IPS-18c (cell line): ENCODE measurements around the gene WDFY2.

ENCODE experiments used
- H3K4me3 ChIP-seq: 2 replicates; pipeline ENCODE4 v1.7.0; 2013; ENCODE audit warnings: low read depth, mild to moderate bottlenecking, low read length, moderate library complexity; ENCODE audit not compliant: insufficient read depth
- H3K9me3 ChIP-seq: one replicate; pipeline ENCODE4 v1.6.1; 2013; ENCODE audit warnings: mild to moderate bottlenecking, low read length, moderate library complexity; ENCODE audit not compliant: control insufficient read depth, insufficient read depth

WDFY2 gene

DNA sequence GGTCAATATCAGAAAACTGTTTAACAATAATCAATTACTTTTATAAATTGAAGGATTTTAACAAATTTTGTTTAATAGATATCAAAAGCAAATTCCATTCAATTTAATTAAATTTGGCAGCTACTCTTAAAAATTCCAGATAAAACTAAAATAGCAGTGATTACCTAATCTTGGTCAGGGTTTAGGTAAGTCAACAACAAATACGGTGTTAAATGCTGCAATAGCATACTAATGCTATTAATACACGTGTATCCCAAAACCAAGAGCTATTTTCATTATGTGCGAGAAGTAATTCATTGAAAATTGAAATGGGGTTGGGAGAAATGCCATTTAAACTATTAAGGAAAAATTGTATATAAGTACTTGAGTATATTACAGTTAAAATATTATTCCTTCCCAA lies 114.1 kb downstream of the WDFY2 start:
- H3K9me3 ChIP-seq: peaks cover 4% of the 10 kb centered on the region
- no peak overlapping the region for H3K4me3 ChIP-seq

DNA sequence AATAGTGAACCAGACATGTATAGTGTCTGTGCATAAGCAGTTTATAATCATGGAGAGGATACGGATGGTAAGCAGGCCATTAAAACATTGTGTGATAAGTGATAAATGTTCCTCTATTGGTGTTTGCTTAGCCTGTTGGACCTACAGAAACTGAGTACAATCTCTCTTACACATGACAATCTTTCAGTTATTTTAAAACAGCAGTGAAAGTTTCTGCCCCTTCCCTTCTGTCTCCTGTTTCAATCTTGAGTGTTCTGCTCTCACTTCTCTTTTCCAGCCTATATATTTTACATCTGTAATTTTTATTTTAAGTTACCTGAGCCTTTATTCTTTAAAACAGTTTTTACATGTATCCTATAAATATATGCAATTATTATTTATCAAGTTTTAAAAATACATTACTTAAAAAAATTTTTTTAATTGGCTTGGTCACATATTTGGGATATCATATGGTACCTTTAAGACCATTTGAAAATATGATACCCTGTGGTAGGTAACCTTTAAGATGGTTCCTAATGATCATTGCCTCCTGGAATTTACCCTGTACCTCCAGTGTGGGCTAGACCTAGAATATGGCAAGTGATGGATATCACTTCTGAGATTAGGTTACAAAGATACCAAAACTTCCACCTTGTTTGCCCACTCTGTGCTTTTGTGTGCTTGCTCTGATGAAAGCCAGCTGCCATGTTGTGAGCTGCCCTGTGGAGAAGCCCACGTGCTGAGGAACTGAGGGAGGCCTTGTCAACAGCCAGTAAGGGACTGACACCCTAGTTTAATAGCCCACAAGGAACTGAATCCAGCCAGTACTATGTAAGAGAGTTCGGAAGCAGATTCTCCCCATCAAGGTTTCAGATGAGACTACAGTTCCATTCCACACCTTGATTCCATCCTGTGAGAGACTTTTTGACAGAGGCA lies 120.4 kb downstream of the WDFY2 start:
- Histone ChIP-seq H3K9me3 (no peaks in the 10 kb centered on the region), H3K4me3 (no peak overlapping the region)

DNA sequence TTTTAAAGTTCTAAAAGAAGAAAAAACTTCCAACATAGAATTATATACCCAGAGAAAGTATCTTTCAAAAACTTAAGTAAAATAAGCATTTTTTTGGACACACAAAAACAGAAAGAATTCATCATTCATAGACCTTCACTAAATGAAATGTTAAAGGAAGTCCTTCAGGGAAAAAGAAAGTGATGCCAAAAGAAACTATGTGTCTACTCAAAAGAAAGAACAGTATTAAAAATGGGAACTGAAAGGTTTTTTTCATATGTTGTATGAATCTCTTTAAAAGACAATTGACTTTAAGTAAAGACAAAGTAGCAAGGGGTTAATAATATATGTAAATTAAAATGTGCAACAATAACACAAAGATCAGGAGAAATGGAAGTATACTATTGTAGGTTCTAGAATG lies 123.2 kb downstream of the WDFY2 start:
- Histone ChIP-seq H3K4me3 (no peak overlapping the region), H3K9me3 (no peaks in the 10 kb centered on the region)

DNA sequence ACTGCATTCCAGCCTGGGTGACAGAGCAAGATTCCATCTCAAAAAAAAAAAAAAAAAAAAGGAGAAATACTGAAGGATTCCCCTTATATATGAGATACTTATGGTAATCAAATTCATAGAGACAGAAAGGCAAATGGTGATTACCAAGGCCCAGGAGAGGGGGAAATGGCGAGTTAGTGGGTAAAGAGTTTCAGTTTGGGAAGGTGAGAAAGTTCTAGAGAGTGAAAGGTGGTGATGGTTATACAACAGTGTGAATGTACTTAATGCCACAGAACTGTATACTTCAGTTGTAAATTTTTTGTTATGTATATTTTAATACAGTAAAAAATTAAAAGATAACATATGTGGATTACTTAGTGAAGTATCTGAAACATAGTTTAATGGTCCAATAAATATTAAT lies 129.5 kb downstream of the WDFY2 start:
- H3K9me3 ChIP-seq: no peaks in the 10 kb centered on the region
- H3K4me3 ChIP-seq: no peak overlapping the region

DNA sequence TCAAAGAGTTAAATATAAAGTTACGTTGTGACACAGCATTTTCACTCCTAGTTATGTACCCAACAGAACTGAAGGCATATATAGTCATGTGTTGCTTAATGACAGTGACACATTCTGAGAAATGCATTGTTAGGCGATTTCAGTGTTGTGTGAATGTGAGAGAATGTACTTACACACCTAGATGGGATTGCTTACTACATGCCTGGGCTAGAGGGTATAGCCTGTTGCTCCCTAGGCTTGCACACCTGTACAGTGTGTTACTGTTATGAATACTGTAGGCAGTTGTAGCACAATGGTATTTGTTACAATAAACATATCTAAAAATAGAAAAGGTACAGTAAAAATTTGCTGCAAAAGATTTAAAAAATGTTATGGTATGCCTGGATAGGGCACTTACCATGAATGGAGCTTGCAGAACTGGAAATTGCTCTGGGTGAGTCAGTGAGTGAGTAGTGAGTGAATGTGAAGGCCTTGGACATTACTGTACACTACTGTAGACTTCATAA lies 130.5 kb downstream of the WDFY2 start:
- Histone ChIP-seq H3K4me3 (no peak overlapping the region), H3K9me3 (no peaks in the 10 kb centered on the region)

DNA sequence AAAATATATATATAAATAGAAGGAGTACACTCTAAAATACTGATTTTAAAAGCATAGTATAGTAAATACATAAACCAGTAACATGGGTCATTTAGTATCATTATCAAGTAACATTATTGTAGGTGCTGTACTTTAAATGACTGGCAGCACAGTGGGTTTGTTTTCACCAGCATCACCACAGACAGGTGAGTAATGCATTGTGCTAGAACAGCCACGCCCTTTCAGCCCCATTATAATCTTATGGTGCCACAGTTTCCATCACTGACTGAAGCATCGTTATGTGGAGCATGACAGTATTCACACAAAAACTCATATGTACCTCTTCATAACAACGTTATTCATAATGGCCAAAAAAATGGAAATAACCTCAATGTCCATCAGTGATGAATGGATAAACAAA lies 131.4 kb downstream of the WDFY2 start:
- H3K4me3 ChIP-seq: no peak overlapping the region
- H3K9me3 ChIP-seq: no peaks in the 10 kb centered on the region

DNA sequence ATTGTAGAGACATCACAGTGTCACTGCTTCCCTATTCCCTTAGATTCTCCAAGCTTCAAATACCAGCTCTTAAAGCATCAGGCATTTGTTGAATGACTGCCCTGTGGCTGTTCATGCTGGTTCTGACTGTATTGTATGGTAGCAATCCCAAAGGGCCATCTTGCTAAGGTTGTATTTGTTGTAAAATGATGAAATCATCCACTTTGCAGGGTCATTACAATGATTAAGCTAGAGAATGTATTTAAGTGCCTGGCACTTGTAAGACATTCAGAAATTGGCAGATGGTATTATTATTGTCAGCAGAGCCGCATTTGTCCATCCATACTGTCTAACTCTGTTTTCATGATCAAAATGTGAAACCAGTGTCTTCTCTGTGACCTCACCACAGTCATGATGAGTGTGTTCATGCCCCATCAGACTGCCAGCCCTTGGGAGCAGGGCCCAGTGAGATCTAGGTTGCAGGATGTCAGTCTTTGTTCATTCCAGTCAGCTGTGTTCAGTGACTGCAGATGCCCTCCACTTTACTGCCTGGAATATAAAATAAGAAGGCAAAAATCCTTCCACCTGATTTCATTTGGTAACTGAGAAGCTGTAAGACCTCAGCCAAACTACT lies 133.6 kb downstream of the WDFY2 start:
- Histone ChIP-seq H3K9me3 (no peaks in the 10 kb centered on the region), H3K4me3 (no peak overlapping the region)

DNA sequence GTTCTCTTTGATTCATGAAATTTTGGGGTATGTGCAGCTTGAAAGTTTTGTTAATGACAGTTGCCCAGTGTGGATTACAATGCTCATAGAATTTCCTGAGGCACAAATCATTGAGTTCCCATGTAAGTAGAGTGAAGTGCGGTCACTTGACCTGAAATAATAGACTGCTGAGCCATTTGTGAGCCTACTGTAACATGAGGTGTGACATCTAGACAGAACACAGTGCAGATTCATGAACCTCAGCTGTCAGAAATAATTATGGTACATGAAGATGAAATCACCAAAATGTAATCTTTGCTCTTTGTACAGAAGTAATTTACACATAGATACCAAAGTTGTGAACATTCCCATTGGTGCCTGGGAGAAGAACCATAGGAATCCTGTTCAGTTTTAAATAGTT lies 135.1 kb downstream of the WDFY2 start:
- Histone ChIP-seq H3K9me3 (no peaks in the 10 kb centered on the region), H3K4me3 (no peak overlapping the region)

DNA sequence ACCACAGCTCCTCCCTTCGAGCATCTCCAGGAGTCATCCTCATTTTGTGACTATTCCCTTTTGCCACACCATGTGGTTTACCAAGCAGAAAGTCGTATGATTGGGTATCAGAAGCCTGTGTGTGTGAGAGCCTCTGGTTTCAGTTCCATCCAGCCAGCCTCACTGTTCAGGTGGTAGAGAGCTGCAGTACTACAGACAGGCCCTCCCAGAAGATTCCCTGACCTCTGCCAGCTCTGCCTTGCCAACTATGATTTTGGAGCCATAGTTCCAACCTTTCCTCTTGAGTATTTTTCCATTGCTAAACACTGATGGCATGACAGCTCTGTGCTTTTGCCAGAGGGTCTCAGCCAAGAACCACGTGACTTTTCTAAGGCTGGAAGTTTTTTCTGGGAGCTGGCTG lies 137.2 kb downstream of the WDFY2 start:
- Histone ChIP-seq H3K9me3 (no peaks in the 10 kb centered on the region), H3K4me3 (no peak overlapping the region)

DNA sequence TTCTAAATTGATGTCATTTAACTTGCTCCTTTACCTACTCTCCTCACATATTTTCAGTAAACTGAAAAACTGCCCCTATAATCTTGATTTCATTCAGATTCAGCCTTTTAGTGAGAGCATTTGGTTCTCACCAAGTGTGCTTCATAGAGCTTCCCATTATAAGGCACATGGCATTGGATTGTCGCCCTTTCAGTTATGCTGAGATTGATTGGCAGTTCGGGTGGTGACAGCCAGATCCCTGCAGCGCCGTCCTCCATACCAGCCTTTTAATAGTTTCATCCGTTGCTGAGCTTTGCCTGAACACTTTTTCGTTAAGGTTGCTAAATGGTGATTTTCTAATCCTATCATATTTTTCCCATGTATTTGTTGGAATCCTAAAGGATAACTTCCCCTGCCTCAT lies 139.3 kb downstream of the WDFY2 start:
- H3K4me3 ChIP-seq: no peak overlapping the region
- no peaks in the 10 kb centered on the region for H3K9me3 ChIP-seq

DNA sequence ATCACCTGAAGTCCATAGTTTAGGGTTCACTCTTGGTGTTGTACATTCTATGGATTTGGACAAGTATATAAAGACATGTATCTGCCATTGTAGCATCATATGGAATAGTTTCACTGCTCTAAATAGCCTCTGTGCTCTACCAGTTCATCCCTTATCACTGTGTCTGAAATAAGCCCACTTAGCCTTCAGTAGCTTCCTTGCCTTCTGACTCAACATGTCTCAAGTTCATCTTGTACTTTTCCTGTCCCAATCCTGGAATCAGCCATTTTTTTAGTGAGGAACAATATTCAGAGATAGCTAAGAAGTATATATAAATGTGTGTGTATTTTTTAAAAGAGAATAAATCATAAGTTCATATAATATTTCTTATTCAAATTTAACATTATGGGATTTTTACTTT lies 140.5 kb downstream of the WDFY2 start:
- no peak overlapping the region for H3K4me3 ChIP-seq
- no peaks in the 10 kb centered on the region for H3K9me3 ChIP-seq

DNA sequence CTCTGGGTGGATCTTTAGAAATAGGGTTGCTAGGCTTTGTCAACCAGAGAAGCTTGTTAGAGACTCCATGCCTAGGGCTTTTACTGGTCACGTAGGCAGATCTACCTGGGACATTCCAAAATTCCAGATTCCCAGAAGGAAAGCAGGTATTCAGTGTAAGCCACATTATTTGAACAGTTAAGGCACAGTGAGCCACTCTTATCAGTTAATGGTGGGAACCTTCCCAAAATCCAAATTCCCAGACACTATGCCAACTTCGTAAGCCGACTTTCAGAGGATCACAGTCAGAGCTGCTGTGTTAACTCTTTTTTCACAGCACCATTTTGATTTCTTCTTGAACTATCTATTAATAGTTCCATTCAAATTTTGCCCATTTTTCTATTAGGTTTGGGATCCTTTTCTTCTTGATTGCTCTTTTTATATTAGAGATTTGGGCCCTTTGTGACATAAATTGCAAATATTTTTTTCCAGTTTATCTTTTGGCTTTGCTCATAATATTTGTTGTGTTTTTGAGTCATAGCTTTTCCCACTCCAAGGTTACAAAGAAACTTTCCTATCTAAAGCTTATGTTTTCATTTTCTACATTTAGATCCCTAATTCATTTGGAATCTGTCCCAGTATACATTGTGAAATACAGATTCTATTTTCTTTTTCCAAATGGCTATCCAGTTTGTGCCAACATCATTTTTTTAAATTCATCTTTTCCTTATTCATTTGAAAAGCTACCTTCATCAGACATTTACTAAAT lies 142.4 kb downstream of the WDFY2 start:
- Histone ChIP-seq H3K4me3 (no peak overlapping the region), H3K9me3 (no peaks in the 10 kb centered on the region)

DNA sequence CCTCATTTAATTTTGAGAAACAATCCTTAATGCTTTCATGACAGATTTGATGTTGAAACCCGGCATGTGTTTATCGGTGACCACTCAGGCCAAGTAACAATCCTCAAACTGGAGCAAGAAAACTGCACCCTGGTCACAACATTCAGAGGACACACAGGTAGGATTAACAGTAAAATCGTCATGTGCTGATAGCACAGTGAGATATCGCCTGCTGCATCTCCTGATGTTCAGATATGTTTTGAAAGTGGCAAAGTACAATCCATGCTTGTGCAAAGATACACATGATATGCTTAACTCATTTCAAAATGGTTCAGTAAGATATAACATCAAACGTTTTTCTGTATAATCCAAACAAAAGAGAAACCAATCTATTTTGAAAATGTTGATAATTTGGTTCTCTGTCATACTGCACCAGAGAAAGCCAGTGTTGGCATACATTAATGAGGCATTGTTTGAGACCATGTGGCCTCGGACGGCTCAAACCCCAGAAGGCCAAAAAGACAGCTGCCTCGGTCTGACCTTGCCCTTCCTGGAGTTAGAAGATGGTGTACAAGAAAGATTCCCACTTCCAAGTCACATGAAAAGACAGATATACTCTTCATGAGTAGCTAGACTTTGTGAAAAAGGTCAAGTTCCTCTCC lies 143.5 kb downstream of the WDFY2 start:
- no peaks in the 10 kb centered on the region for H3K9me3 ChIP-seq
- no peak overlapping the region for H3K4me3 ChIP-seq

DNA sequence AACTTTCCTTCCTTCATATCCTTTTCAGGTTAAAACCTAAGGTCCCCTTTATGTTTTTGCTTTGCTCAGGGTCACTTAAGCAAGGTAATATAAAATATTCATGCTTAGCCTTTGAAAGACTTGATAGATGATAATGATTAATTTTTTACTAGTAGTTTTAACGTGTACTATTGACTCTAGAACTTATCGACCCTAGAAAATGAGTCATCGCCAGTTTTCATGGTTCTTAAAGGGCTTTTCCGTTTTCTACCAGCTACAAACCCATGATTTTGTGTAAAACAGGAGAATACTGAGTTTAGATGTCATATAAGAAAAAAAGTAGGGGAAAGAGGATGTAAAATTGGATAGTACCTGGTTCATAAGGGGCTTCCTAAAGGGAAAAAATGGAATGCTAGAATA lies 144.0 kb downstream of the WDFY2 start:
- H3K9me3 ChIP-seq: no peaks in the 10 kb centered on the region
- no peak overlapping the region for H3K4me3 ChIP-seq

DNA sequence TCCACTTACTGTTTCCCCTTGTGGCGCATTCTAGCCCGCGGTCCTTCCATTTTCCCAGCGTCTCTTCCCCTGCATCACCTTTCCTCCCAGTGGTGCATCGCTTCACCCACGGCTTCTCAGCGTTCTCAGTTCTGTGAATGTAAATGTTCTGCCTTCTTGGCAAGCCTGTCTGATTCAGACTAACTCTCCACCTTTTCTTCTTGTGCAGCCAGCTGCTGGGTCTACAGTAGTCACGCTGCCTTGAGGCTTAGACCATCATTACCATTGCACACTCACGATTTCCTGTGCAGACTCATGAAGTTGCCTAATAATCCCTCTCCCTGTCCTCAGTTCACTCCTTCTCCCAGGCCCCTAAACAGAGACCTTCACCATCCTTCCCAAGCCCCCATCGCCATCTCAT lies 144.7 kb downstream of the WDFY2 start:
- Histone ChIP-seq H3K4me3 (no peak overlapping the region), H3K9me3 (no peaks in the 10 kb centered on the region)

DNA sequence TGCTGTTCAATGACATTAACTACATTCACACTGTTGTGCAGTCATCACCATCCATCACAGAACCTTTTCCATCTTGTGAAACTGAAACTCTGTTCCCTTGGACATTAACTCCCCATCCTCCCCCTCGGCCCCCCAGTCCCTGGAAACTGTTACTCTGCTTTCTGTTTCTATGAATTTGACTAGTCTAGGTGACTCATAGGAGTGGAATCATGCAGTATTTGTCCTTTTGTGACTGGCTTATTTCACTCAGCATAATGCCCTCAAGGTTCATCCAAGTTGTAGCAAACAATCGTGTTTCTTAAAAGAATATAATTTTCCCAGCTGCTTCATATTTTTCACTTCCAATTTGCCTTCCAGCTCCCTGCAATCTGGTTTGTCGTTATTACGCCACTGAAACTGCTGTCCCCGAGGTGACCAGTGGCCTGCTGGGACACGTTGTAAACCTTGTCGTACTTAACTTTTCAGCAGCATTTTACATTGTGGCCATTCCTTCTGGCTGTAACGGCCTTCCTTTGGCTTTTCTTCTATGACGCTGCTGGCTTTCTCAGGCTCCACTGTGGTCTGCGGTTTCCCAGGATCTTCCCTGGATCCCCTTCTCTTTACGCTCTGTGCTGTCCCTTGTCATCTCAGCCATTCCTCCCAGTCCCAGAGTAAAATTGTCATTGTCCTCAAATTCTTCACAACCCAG lies 145.7 kb downstream of the WDFY2 start:
- no peaks in the 10 kb centered on the region for H3K9me3 ChIP-seq
- H3K4me3 ChIP-seq: no peak overlapping the region

DNA sequence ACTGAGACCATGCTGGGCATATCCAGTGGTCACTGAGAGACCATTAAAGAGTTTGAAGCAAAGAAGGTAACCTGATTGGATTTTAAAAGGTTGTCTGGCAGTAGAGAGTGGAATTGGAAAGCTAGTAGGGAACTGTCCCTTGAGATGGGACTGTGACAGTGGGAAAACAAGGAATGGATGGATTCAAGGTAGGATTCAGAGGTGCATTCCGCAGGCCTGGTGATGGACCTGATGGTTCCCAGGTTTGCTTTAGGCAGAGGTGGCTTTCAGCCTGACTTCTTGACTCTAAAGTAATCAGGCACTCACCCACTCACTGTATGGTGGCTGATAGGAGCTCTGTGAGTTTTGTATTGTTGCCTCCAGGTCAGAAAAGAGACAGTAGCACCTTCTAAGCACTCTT lies 146.7 kb downstream of the WDFY2 start:
- Histone ChIP-seq H3K4me3 (no peak overlapping the region), H3K9me3 (no peaks in the 10 kb centered on the region)
